Endothelial cell of umbilical vein (primary cell): ENCODE measurements around the gene KIF6. TPM values are rescaled to one million over a fixed set of nuclear protein-coding genes. Genes with fewer than 3 reads are reported as not detected.

Source experiments
- BruUV-seq: library from RNA; stranded (reverse); fragments of 400-500 nt; replicated peaks from 2 replicates; lab custom pipeline; 2021; lab: Mats Ljungman, UMichigan
- CTCF ChIA-PET: fragments of 300-600, 350-600 bp; sonication (Branson Sonifier 250); formaldehyde crosslinking; loops from one replicate; lab custom pipeline; 2021; ENCODE audit warnings: antibody characterized with exemption, inconsistent platforms; lab: Charles Lee
- POLR2A ChIA-PET: fragments of 300-600, 350-600 bp; sonication (Branson Sonifier 250); formaldehyde crosslinking; loops from one replicate; lab custom pipeline; 2021; ENCODE audit warnings: antibody characterized with exemption, inconsistent platforms; lab: Charles Lee
- DNase-seq: peaks from one replicate; pipeline ENCODE4 v3.0.0-alpha.2; 2011; ENCODE audit warnings: low read depth, low spot score
- FAIRE-seq: peaks from 2 replicates; lab custom pipeline; 2011; peaks lifted over from hg19 to GRCh38; lab: Jason Lieb, UNC
- H2AFZ ChIP-seq: 2 replicates; pipeline ENCODE4 v1.6.0; 2012; ENCODE audit warnings: low read depth, low read length, control low read depth, inconsistent platforms
- H3K27ac ChIP-seq: 2 replicates; pipeline ENCODE4 v1.5.1; 2011; ENCODE audit warnings: low read depth, mild to moderate bottlenecking, control low read depth, low read length, moderate library complexity; ENCODE audit not compliant: insufficient read depth
- H3K27me3 ChIP-seq, 2 experiments: 2 replicates each; pipeline versions ENCODE4 v1.6.0 to v1.6.1; 2011; ENCODE audit warnings: low read length in 2 of 2, mixed read lengths in 1 of 2; ENCODE audit not compliant: control insufficient read depth in 2 of 2, insufficient read depth in 2 of 2
- H3K36me3 ChIP-seq, 2 experiments: 2 replicates in 1 of 2; 3 replicates in 1 of 2; pipeline ENCODE4 v1.5.1; 2011; ENCODE audit warnings: low read length in 2 of 2, mild to moderate bottlenecking in 1 of 2, moderate library complexity in 1 of 2; ENCODE audit not compliant: control insufficient read depth in 2 of 2, insufficient read depth in 2 of 2; ENCODE audit errors: extremely low read depth in 1 of 2
- H3K4me1 ChIP-seq: 3 replicates; pipeline ENCODE4 v1.5.1; 2011; ENCODE audit warnings: mild to moderate bottlenecking, low read length; ENCODE audit not compliant: control insufficient read depth, insufficient read depth; ENCODE audit errors: extremely low read depth
- H3K4me2 ChIP-seq: 2 replicates; pipeline ENCODE4 v1.6.1; 2011; ENCODE audit warnings: low read length, control low read depth, mixed read lengths; ENCODE audit not compliant: insufficient read depth
- H3K4me3 ChIP-seq, 3 experiments: fragments of 200-600 bp in 1 of 3; sonication (generic), shearing (Covaris generic) in 1 of 3; replicated peaks in 1 of 3; 2 replicates each; pipeline ENCODE4 v1.5.1; 2011 to 2016; ENCODE audit warnings: control low read depth in 3 of 3, low read length in 3 of 3, mild to moderate bottlenecking in 2 of 3, inconsistent platforms in 1 of 3, low read depth in 1 of 3, moderate library complexity in 1 of 3; ENCODE audit not compliant: insufficient read depth in 1 of 3
- H3K79me2 ChIP-seq: 2 replicates; pipeline ENCODE4 v1.6.0; 2012; ENCODE audit warnings: low read length, inconsistent platforms; ENCODE audit not compliant: control insufficient read depth, insufficient read depth
- H3K9ac ChIP-seq: replicated peaks from 2 replicates; pipeline ENCODE3; 2011; ENCODE audit warnings: low read length, control low read depth; ENCODE audit not compliant: insufficient read depth; ENCODE audit errors: extremely low read depth
- H3K9me1 ChIP-seq: replicated peaks from 3 replicates; pipeline ENCODE4 v1.6.0; 2011; ENCODE audit warnings: mild to moderate bottlenecking, low read length; ENCODE audit not compliant: control insufficient read depth, insufficient read depth; ENCODE audit errors: extremely low read depth
- H3K9me3 ChIP-seq: replicated peaks from 2 replicates; pipeline ENCODE4 v1.5.1; 2012; ENCODE audit warnings: low read length, inconsistent platforms; ENCODE audit not compliant: control insufficient read depth, insufficient read depth
- H4K20me1 ChIP-seq: replicated peaks from 2 replicates; pipeline ENCODE3; 2011; ENCODE audit warnings: mild to moderate bottlenecking, low read length; ENCODE audit not compliant: control insufficient read depth, insufficient read depth; ENCODE audit errors: extremely low read depth
- CTCF ChIP-seq, 2 donors: IDR thresholded peaks; 1 replicate in 1 of 2; 2 replicates in 1 of 2; pipeline ENCODE4 v1.5.1; 2011; ENCODE audit warnings: low read length in 2 of 2, mild to moderate bottlenecking in 2 of 2, moderate library complexity in 2 of 2, control low read depth in 1 of 2, inconsistent platforms in 1 of 2, low read depth in 1 of 2; ENCODE audit not compliant: insufficient read depth in 1 of 2; ENCODE audit errors: extremely low read depth in 1 of 2
- EZH2 ChIP-seq: IDR thresholded peaks from 2 replicates; pipeline ENCODE4 v1.6.1; 2012; ENCODE audit warnings: borderline replicate concordance, low read depth, mild to moderate bottlenecking, moderate library complexity, low read length, inconsistent platforms; ENCODE audit not compliant: severe bottlenecking
- FOS ChIP-seq: IDR thresholded peaks from 2 replicates; pipeline ENCODE4 v1.6.1; 2011; ENCODE audit warnings: mild to moderate bottlenecking, low read length, moderate library complexity, borderline replicate concordance; ENCODE audit not compliant: insufficient read depth
- GATA2 ChIP-seq: IDR thresholded peaks from 2 replicates; pipeline ENCODE4 v1.7.0; 2011; ENCODE audit warnings: low read depth, mild to moderate bottlenecking, moderate library complexity, mixed read lengths, low read length; ENCODE audit not compliant: insufficient read length, insufficient read depth
- JUN ChIP-seq: IDR thresholded peaks from 2 replicates; pipeline ENCODE4 v1.6.1; 2011; ENCODE audit warnings: borderline replicate concordance, low read depth; ENCODE audit not compliant: insufficient read length, insufficient read depth
- MAX ChIP-seq: IDR thresholded peaks from 2 replicates; pipeline ENCODE4 v1.6.1; 2011; ENCODE audit not compliant: insufficient read depth, insufficient read length
- MYC ChIP-seq: IDR thresholded peaks from one replicate; pipeline ENCODE4 v1.6.1; 2011; ENCODE audit warnings: mild to moderate bottlenecking, low read depth, low read length
- POLR2A ChIP-seq: IDR thresholded peaks from 2 replicates; pipeline ENCODE4 v1.6.1; 2012; ENCODE audit warnings: low read depth, mild to moderate bottlenecking, control low read depth, low read length
- POLR2AphosphoS5 ChIP-seq: IDR thresholded peaks from 2 replicates; pipeline ENCODE4 v1.6.1; 2012; ENCODE audit warnings: low read depth, mild to moderate bottlenecking, control low read depth, low read length, moderate library complexity; ENCODE audit not compliant: insufficient read depth
- dilution Hi-C: fragments of 300-500 bp; cut with MboI; formaldehyde crosslinking; loops from one replicate; pipeline ENCODE4 v1.15.0; 2019; ENCODE audit warnings: low sequenced_read_pairs; ENCODE audit not compliant: extremely low pct_ligation_motif_present
- intact Hi-C: fragments of 100-400 bp; cut with micrococcal nuclease; formaldehyde crosslinking; loops from one replicate; pipeline ENCODE4 v1.10.0; 2022
- polyA plus RNA-seq, 4 experiments: library from polyadenylated mRNA; depleted of rRNA in 3 of 4; stranded (reverse) in 3 of 4; unstranded in 1 of 4; fragments of >200 nt; gene quantifications; 2 replicates each; pipeline versions ENCODE4 v1.2.1 to v1.2.3, GENCODE V29; 2011 to 2012; ENCODE audit warnings: missing spikeins in 1 of 4
- total RNA-seq: library from RNA; stranded (reverse); gene quantifications from 2 replicates; pipeline ENCODE4 v1.2.3, GENCODE V29; 2021

KIF6 gene
- total and polyA plus RNA-seq, 2 donors (not counting 3 experiments of a cell fraction or from before 2014, with no cell fraction given), result not detected

DNA sequence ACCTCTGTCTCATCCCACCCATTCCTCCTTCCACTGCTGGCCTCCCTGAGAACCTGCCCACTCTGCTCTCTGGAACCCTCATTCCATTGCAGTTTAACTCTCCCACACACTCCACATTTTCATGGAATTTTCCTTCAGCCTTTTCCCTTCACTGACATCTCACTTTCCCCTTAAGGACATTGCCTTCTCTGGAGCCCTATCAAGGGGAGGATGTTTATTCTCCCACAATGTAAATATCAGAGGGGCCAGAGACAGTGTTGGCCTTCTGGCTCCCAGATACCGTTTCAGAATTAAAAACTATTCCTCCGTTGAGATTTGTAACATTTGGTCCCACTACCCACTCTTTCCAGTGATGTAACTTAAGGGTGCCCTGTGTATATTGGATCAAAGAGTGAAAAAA, 203.2 kb downstream of the KIF6 start:
- no peak for TF ChIP-seq GATA2
- no peak for TF ChIP-seq JUN
- TF ChIP-seq EZH2, result no peak
- TF ChIP-seq MYC, result no peak
- no peak for TF ChIP-seq CTCF (IDR thresholded peaks at IDR 0.05; ENCODE audit: extremely low read depth in 1 of 2, insufficient read depth in 1 of 2, low read depth in 1 of 2, low read length in 2 of 2)
- TF ChIP-seq MAX, result no peak
- TF ChIP-seq POLR2A, result no peak
- TF ChIP-seq POLR2AphosphoS5, result no peak
- TF ChIP-seq FOS, result no peak
- ChIA-PET POLR2A (no interaction called here), CTCF (no interaction called here)
- no peak for DNase-seq
- H3K9ac ChIP-seq, result no peak overlapping the region
- H2AFZ ChIP-seq, result no peak overlapping the region
- H3K36me3 ChIP-seq, result no peaks in the 10 kb centered on the region
- H3K9me3 ChIP-seq, result no peaks in the 10 kb centered on the region
- no peaks in the 10 kb centered on the region for H4K20me1 ChIP-seq
- no peaks in the 10 kb centered on the region for H3K79me2 ChIP-seq
- H3K4me1 ChIP-seq, result no peaks in the 10 kb centered on the region
- no peak overlapping the region for H3K27ac ChIP-seq
- H3K4me3 ChIP-seq, result no peak overlapping the region
- no peak for FAIRE-seq
- BruUV-seq, result no TSS peak
- dilution Hi-C loops, result no loop called here
- H3K27me3 ChIP-seq, result no peaks in the 10 kb centered on the region
- H3K4me2 ChIP-seq, result no peak overlapping the region
- no peaks in the 10 kb centered on the region for H3K9me1 ChIP-seq
- intact Hi-C loops, result no loop called here
